ENCODE results near the gene FXYD3.
"Not testable (repeated sequence)": the region's sequence is repeated elsewhere in the genome, so short reads cannot be mapped to it uniquely, and the experiment has no call there.

The FXYD3 gene

GRCh38 chr19:35099897-35100275 lies 15.7 kb upstream of the FXYD3 start:
- H3K36me3 ChIP-seq (ENCODE audit: control insufficient read depth in 1 of 2, insufficient read depth in 2 of 2, low read depth in 1 of 2, low read length in 2 of 2) = no peaks in the 10 kb centered on the region
- H2AK5ac ChIP-seq (ENCODE audit: low read length, severe bottlenecking) = no peak overlapping the region
- no peak overlapping the region for H3K27ac ChIP-seq (ENCODE audit: low read length, poor library complexity, severe bottlenecking)
- no peak overlapping the region for H4K91ac ChIP-seq (ENCODE audit: low read length)
- H3K79me1 ChIP-seq (replicated peaks; ENCODE audit: low read length, poor library complexity, severe bottlenecking) = no peaks in the 10 kb centered on the region
- H3K9me3 ChIP-seq (ENCODE audit: control insufficient read depth, low read length) = no peaks in the 10 kb centered on the region
- WGBS = 91% methylated on average over 13 of the region's 13 CpGs
- no peak overlapping the region for H2BK15ac ChIP-seq (ENCODE audit: low read depth, poor library complexity, severe bottlenecking)
- no peak overlapping the region for H2BK12ac ChIP-seq (ENCODE audit: low read length in 2 of 2)
- no peak overlapping the region for H3K18ac ChIP-seq (ENCODE audit: low read depth in 1 of 2, low read length in 2 of 2)
- no peak overlapping the region for H3K14ac ChIP-seq (ENCODE audit: low read length in 2 of 2)
- H4K8ac ChIP-seq (ENCODE audit: low read length) = no peak overlapping the region
- no peak overlapping the region for H3K4me3 ChIP-seq (ENCODE audit: insufficient read depth in 1 of 2, low read depth in 1 of 2, low read length in 2 of 2)
- H2BK5ac ChIP-seq (ENCODE audit: low read depth, low read length, poor library complexity, severe bottlenecking) = no peak overlapping the region
- peaks cover 3% of the 10 kb centered on the region for H3K4me1 ChIP-seq (ENCODE audit: control insufficient read depth, insufficient read depth, low read depth, low read length)
- H3K9ac ChIP-seq (ENCODE audit: low read length) = no peak overlapping the region
- peaks cover 6 to 9% of the 10 kb centered on the region in 2 experiments for H3K27me3 ChIP-seq (ENCODE audit: control insufficient read depth in 1 of 2, insufficient read depth in 1 of 2, low read length in 2 of 2)
- H2AFZ ChIP-seq (ENCODE audit: low read depth, low read length) = no peak overlapping the region
- no peak overlapping the region for H3K4ac ChIP-seq (ENCODE audit: low read depth in 1 of 2, low read length in 2 of 2)
- H2BK120ac ChIP-seq (ENCODE audit: low read depth, low read length) = no peak overlapping the region
- no peak overlapping the region for H3K4me2 ChIP-seq (ENCODE audit: low read length, poor library complexity, severe bottlenecking)
- DNase-seq = no peak
- H3K23ac ChIP-seq (ENCODE audit: low read length in 2 of 2) = no peak overlapping the region

GRCh38 chr19:35100588-35101533 lies 14.8 kb upstream of the FXYD3 start:
- no peak overlapping the region for H2BK15ac ChIP-seq (ENCODE audit: low read depth, poor library complexity, severe bottlenecking)
- no peaks in the 10 kb centered on the region for H3K79me1 ChIP-seq (replicated peaks; ENCODE audit: low read length, poor library complexity, severe bottlenecking)
- H4K8ac ChIP-seq (ENCODE audit: low read length) = no peak overlapping the region
- H3K9me3 ChIP-seq (ENCODE audit: control insufficient read depth, low read length) = no peaks in the 10 kb centered on the region
- H2BK120ac ChIP-seq (ENCODE audit: low read depth, low read length) = no peak overlapping the region
- H3K18ac ChIP-seq (ENCODE audit: low read depth in 1 of 2, low read length in 2 of 2) = no peak overlapping the region
- H3K4ac ChIP-seq (ENCODE audit: low read depth in 1 of 2, low read length in 2 of 2) = no peak overlapping the region
- no peak overlapping the region for H4K91ac ChIP-seq (ENCODE audit: low read length)
- H3K14ac ChIP-seq (ENCODE audit: low read length in 2 of 2) = peak overlapping the region in 1 of 2 experiments; percentile 57
- no peak overlapping the region for H3K4me3 ChIP-seq (ENCODE audit: insufficient read depth in 1 of 2, low read depth in 1 of 2, low read length in 2 of 2)
- H2AK5ac ChIP-seq (ENCODE audit: low read length, severe bottlenecking) = no peak overlapping the region
- DNase-seq = no peak
- H3K4me2 ChIP-seq (ENCODE audit: low read length, poor library complexity, severe bottlenecking) = no peak overlapping the region
- no peak overlapping the region for H3K23ac ChIP-seq (ENCODE audit: low read length in 2 of 2)
- no peak overlapping the region for H2AFZ ChIP-seq (ENCODE audit: low read depth, low read length)
- H2BK5ac ChIP-seq (ENCODE audit: low read depth, low read length, poor library complexity, severe bottlenecking) = no peak overlapping the region
- H3K9ac ChIP-seq (ENCODE audit: low read length) = no peak overlapping the region
- 73% methylated on average over 16 of the region's 16 CpGs for WGBS
- no peaks in the 10 kb centered on the region for H3K36me3 ChIP-seq (ENCODE audit: control insufficient read depth in 1 of 2, insufficient read depth in 2 of 2, low read depth in 1 of 2, low read length in 2 of 2)
- peaks cover 3% of the 10 kb centered on the region for H3K4me1 ChIP-seq (ENCODE audit: control insufficient read depth, insufficient read depth, low read depth, low read length)
- peaks cover 6 to 9% of the 10 kb centered on the region in 2 experiments for H3K27me3 ChIP-seq (ENCODE audit: control insufficient read depth in 1 of 2, insufficient read depth in 1 of 2, low read length in 2 of 2)
- no peak overlapping the region for H3K27ac ChIP-seq (ENCODE audit: low read length, poor library complexity, severe bottlenecking)
- H2BK12ac ChIP-seq (ENCODE audit: low read length in 2 of 2) = no peak overlapping the region

- not testable (repeated sequence) for H2AK5ac ChIP-seq (ENCODE audit: low read length, severe bottlenecking); H4K91ac ChIP-seq (ENCODE audit: low read length)
- 91% methylated on average over 6 of the region's 10 CpGs for WGBS
These were observed 13.7 kb upstream of the FXYD3 start for GRCh38 chr19:35101949-35102348.

GRCh38 chr19:35103614-35104013 lies 12.0 kb upstream of the FXYD3 start:
- H3K36me3 ChIP-seq (ENCODE audit: control insufficient read depth in 1 of 2, insufficient read depth in 2 of 2, low read depth in 1 of 2, low read length in 2 of 2); H2BK12ac ChIP-seq (ENCODE audit: low read length in 2 of 2); H2AK5ac ChIP-seq (ENCODE audit: low read length, severe bottlenecking); H2BK120ac ChIP-seq (ENCODE audit: low read depth, low read length); H2AFZ ChIP-seq (ENCODE audit: low read depth, low read length); H2BK5ac ChIP-seq (ENCODE audit: low read depth, low read length, poor library complexity, severe bottlenecking); H3K9ac ChIP-seq (ENCODE audit: low read length); DNase-seq; H3K4ac ChIP-seq (ENCODE audit: low read depth in 1 of 2, low read length in 2 of 2); H3K23ac ChIP-seq (ENCODE audit: low read length in 2 of 2); H2BK15ac ChIP-seq (ENCODE audit: low read depth, poor library complexity, severe bottlenecking); H3K4me3 ChIP-seq (ENCODE audit: insufficient read depth in 1 of 2, low read depth in 1 of 2, low read length in 2 of 2); H3K18ac ChIP-seq (ENCODE audit: low read depth in 1 of 2, low read length in 2 of 2); H3K4me1 ChIP-seq (ENCODE audit: control insufficient read depth, insufficient read depth, low read depth, low read length); H3K27me3 ChIP-seq (ENCODE audit: control insufficient read depth in 1 of 2, insufficient read depth in 1 of 2, low read length in 2 of 2); H3K27ac ChIP-seq (ENCODE audit: low read length, poor library complexity, severe bottlenecking); H3K9me3 ChIP-seq (ENCODE audit: control insufficient read depth, low read length); H3K14ac ChIP-seq (ENCODE audit: low read length in 2 of 2); H4K8ac ChIP-seq (ENCODE audit: low read length); H4K91ac ChIP-seq (ENCODE audit: low read length); H3K79me1 ChIP-seq (replicated peaks; ENCODE audit: low read length, poor library complexity, severe bottlenecking); H3K4me2 ChIP-seq (ENCODE audit: low read length, poor library complexity, severe bottlenecking): not testable (repeated sequence)
- 80% methylated on average over 10 of the region's 10 CpGs for WGBS

More at GRCh38 chr19:35101949-35102348, 13.7 kb upstream of the FXYD3 start:
- H2AFZ ChIP-seq (ENCODE audit: low read depth, low read length); H3K4me3 ChIP-seq (ENCODE audit: insufficient read depth in 1 of 2, low read depth in 1 of 2, low read length in 2 of 2); H2BK120ac ChIP-seq (ENCODE audit: low read depth, low read length); H2BK12ac ChIP-seq (ENCODE audit: low read length in 2 of 2); H2BK5ac ChIP-seq (ENCODE audit: low read depth, low read length, poor library complexity, severe bottlenecking); H3K4me2 ChIP-seq (ENCODE audit: low read length, poor library complexity, severe bottlenecking); H3K27me3 ChIP-seq (ENCODE audit: control insufficient read depth in 1 of 2, insufficient read depth in 1 of 2, low read length in 2 of 2); H3K23ac ChIP-seq (ENCODE audit: low read length in 2 of 2); H3K4me1 ChIP-seq (ENCODE audit: control insufficient read depth, insufficient read depth, low read depth, low read length); H4K8ac ChIP-seq (ENCODE audit: low read length); DNase-seq; H3K14ac ChIP-seq (ENCODE audit: low read length in 2 of 2); H3K4ac ChIP-seq (ENCODE audit: low read depth in 1 of 2, low read length in 2 of 2); H3K18ac ChIP-seq (ENCODE audit: low read depth in 1 of 2, low read length in 2 of 2); H3K9ac ChIP-seq (ENCODE audit: low read length); H3K9me3 ChIP-seq (ENCODE audit: control insufficient read depth, low read length); H3K27ac ChIP-seq (ENCODE audit: low read length, poor library complexity, severe bottlenecking); H2BK15ac ChIP-seq (ENCODE audit: low read depth, poor library complexity, severe bottlenecking); H3K79me1 ChIP-seq (replicated peaks; ENCODE audit: low read length, poor library complexity, severe bottlenecking); H3K36me3 ChIP-seq (ENCODE audit: control insufficient read depth in 1 of 2, insufficient read depth in 2 of 2, low read depth in 1 of 2, low read length in 2 of 2): not testable (repeated sequence)

Measured in mesenchymal stem cell (in vitro differentiated cells and primary cell).